ENCODE results near the gene ASTL. TPM values are rescaled to one million over a fixed set of nuclear protein-coding genes. Genes with fewer than 3 reads are reported as not detected.

ASTL gene
- total RNA-seq, 1 experiment from 2014 or later, result 0.18 TPM

DNA sequence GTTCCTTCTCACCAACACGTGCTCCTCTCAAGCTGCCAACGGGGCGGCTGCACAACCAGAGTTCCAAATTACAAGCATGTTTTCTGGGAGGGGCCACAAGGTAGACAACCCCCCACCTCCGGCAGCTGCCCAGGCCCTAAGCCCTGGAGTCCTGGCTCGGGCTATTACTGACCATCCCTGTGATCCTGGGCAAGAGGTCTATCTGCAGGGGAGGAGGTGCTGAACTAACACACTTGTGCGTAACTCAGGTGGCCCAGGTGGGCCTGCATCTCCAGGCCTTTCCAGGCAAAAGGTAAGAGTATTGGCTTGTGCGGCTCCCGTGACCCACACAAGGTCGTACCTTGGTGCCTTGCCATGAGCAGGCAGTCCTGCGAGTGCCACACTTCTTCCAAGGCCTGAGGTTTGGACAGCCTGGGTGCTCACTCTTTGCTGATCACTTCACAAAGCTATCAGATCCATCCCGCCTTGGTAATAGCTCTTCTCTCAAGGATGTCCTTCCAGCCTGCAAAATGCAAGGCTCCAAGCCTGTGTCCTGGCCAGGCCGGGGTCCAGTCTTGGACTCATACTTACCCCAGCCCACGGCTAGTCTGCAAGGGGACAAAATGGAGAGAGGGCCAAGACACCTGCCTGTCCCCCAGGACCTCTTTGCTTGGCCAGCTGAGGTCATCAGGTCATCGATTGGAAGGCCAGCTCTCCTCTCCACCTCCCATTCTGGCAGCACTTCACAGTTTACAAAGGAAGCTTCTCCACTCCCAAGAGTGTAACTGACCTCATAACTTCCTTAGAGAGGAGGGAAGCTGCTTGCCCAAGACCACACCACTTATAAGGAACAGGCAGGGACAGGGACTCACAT lies 55.9 kb downstream of the ASTL start:
- Histone ChIP-seq H3K9me3 (ENCODE audit: control insufficient read depth, insufficient read depth, low read depth, low read length) (no peaks in the 10 kb centered on the region), H3K4me3 (ENCODE audit: low read depth in 2 of 2, low read length in 2 of 2) (no peak overlapping the region), H3K27ac (ENCODE audit: low read length) (no peak overlapping the region), H3K27me3 (ENCODE audit: control insufficient read depth, insufficient read depth, low read length) (0 out of 2 replicates have a peak, but pooled peaks cover 6% of the 10 kb centered on the region), H3K4me1 (ENCODE audit: control insufficient read depth, insufficient read depth, low read length) (no peaks in the 10 kb centered on the region), H3K36me3 (ENCODE audit: control insufficient read depth, insufficient read depth, low read length) (no peaks in the 10 kb centered on the region)
- ChIA-PET POLR2A (no interaction called here), CTCF (interaction anchor here (0.6 kb wide), 1 partner anchor 243 kb away, joined by 3 read pairs; no protein-coding TSS in a partner anchor)
- ATAC-seq (no peak), DNase-seq (ENCODE audit: low read depth, low spot score) (no peak)
- in situ Hi-C loops (cut with HindIII; ENCODE audit: low pct_unique_long_range_greater_than_20kb, low sequenced_read_pairs), result no loop called here
- TF ChIP-seq SIN3A (IDR thresholded peaks at IDR 0.05; ENCODE audit: borderline replicate concordance, insufficient read depth, low read depth, low read length), result no peak
- TF ChIP-seq TCF7L2 (IDR thresholded peaks at IDR 0.05; ENCODE audit: low read depth, low read length), result no peak
- TF ChIP-seq, protein P1, sequence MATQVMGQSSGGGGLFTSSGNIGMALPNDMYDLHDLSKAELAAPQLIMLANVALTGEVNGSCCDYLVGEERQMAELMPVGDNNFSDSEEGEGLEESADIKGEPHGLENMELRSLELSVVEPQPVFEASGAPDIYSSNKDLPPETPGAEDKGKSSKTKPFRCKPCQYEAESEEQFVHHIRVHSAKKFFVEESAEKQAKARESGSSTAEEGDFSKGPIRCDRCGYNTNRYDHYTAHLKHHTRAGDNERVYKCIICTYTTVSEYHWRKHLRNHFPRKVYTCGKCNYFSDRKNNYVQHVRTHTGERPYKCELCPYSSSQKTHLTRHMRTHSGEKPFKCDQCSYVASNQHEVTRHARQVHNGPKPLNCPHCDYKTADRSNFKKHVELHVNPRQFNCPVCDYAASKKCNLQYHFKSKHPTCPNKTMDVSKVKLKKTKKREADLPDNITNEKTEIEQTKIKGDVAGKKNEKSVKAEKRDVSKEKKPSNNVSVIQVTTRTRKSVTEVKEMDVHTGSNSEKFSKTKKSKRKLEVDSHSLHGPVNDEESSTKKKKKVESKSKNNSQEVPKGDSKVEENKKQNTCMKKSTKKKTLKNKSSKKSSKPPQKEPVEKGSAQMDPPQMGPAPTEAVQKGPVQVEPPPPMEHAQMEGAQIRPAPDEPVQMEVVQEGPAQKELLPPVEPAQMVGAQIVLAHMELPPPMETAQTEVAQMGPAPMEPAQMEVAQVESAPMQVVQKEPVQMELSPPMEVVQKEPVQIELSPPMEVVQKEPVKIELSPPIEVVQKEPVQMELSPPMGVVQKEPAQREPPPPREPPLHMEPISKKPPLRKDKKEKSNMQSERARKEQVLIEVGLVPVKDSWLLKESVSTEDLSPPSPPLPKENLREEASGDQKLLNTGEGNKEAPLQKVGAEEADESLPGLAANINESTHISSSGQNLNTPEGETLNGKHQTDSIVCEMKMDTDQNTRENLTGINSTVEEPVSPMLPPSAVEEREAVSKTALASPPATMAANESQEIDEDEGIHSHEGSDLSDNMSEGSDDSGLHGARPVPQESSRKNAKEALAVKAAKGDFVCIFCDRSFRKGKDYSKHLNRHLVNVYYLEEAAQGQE (IDR thresholded peaks at IDR 0.05; ENCODE audit: insufficient read depth in 1 of 2, low read depth in 2 of 2, low read length in 1 of 2), result no peak
- TF ChIP-seq, protein P2, sequence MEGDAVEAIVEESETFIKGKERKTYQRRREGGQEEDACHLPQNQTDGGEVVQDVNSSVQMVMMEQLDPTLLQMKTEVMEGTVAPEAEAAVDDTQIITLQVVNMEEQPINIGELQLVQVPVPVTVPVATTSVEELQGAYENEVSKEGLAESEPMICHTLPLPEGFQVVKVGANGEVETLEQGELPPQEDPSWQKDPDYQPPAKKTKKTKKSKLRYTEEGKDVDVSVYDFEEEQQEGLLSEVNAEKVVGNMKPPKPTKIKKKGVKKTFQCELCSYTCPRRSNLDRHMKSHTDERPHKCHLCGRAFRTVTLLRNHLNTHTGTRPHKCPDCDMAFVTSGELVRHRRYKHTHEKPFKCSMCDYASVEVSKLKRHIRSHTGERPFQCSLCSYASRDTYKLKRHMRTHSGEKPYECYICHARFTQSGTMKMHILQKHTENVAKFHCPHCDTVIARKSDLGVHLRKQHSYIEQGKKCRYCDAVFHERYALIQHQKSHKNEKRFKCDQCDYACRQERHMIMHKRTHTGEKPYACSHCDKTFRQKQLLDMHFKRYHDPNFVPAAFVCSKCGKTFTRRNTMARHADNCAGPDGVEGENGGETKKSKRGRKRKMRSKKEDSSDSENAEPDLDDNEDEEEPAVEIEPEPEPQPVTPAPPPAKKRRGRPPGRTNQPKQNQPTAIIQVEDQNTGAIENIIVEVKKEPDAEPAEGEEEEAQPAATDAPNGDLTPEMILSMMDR (IDR thresholded peaks at IDR 0.05), result no peak
- no peak for TF ChIP-seq POLR2AphosphoS5 (IDR thresholded peaks at IDR 0.05; ENCODE audit: low read depth, low read length)
- intact Hi-C loops (cut with micrococcal nuclease; ENCODE audit: unreplicated experiment), result no loop called here
- BruUV-seq (replicated peaks), result no TSS peak

DNA sequence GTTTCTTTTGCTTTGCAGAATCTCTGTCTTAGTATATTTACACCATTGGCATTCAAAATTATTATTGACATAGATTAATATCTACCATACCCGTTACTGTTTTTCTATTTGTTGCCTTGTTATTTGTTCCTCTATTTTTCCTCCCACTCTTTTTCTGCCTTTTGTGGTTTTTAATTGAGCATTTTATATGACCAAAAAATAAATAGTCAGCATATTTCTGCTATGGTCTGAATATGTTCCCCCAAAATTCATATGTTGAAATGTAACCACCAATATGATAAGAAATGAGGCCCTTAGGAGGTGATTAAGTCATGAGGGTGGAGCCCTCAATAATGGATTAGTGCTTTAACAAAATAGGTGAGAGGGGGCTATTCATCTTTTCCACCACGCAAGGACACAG lies 57.3 kb downstream of the ASTL start:
- intact Hi-C loops (cut with micrococcal nuclease; ENCODE audit: unreplicated experiment) (no loop called here), in situ Hi-C loops (cut with HindIII; ENCODE audit: low pct_unique_long_range_greater_than_20kb, low sequenced_read_pairs) (no loop called here)
- H3K27ac ChIP-seq (ENCODE audit: low read length), result no peak overlapping the region
- H3K4me3 ChIP-seq (ENCODE audit: low read depth in 2 of 2, low read length in 2 of 2), result no peak overlapping the region
- CTCF ChIA-PET, result no interaction called here
- TF ChIP-seq, protein P2 (IDR thresholded peaks at IDR 0.05), result no peak
- TF ChIP-seq SIN3A (IDR thresholded peaks at IDR 0.05; ENCODE audit: borderline replicate concordance, insufficient read depth, low read depth, low read length) (no peak), TCF7L2 (IDR thresholded peaks at IDR 0.05; ENCODE audit: low read depth, low read length) (no peak), POLR2AphosphoS5 (IDR thresholded peaks at IDR 0.05; ENCODE audit: low read depth, low read length) (no peak)
- TF ChIP-seq, protein P1 (IDR thresholded peaks at IDR 0.05; ENCODE audit: insufficient read depth in 1 of 2, low read depth in 2 of 2, low read length in 1 of 2), result no peak
- 0 out of 2 replicates have a peak, but pooled peaks cover 6% of the 10 kb centered on the region for H3K27me3 ChIP-seq (ENCODE audit: control insufficient read depth, insufficient read depth, low read length)
- H3K9me3 ChIP-seq (ENCODE audit: control insufficient read depth, insufficient read depth, low read depth, low read length), result no peaks in the 10 kb centered on the region
- POLR2A ChIA-PET, result no interaction called here
- H3K4me1 ChIP-seq (ENCODE audit: control insufficient read depth, insufficient read depth, low read length), result no peaks in the 10 kb centered on the region
- DNase-seq (ENCODE audit: low read depth, low spot score) (no peak), ATAC-seq (no peak)
- H3K36me3 ChIP-seq (ENCODE audit: control insufficient read depth, insufficient read depth, low read length), result no peaks in the 10 kb centered on the region
- BruUV-seq (replicated peaks), result no TSS peak

Measured in Panc1 (cell line).